HS-27A (cell line): Measurements from ENCODE around the gene EIF2B4.
A peak's percentile ranks its signal among the peaks of the same experiment; 100 is the strongest.
"Not testable (repeated sequence)": the region's sequence is repeated elsewhere in the genome, so short reads cannot be mapped to it uniquely, and the experiment has no call there.

Experiments
- DNase-seq: peaks from one replicate; pipeline ENCODE4 v3.0.0-alpha.2; 2012; ENCODE audit warnings: low read depth, missing footprints

Gene EIF2B4

GRCh38 chr2:27377618-27378095 lies 7.5 kb upstream of the EIF2B4 start:
- no peak for DNase-seq

GRCh38 chr2:27376866-27377617 lies 6.9 kb upstream of the EIF2B4 start:
- no peak for DNase-seq

- DNase-seq = no peak
These were observed 6.2 kb upstream of the EIF2B4 start for GRCh38 chr2:27376151-27376865.

GRCh38 chr2:27375513-27376099 lies 5.5 kb upstream of the EIF2B4 start:
- DNase-seq = no peak

- DNase-seq = no peak
These were observed 3.4 kb upstream of the EIF2B4 start for GRCh38 chr2:27373567-27373966.

- DNase-seq = no peak
These were observed 2.8 kb upstream of the EIF2B4 start for GRCh38 chr2:27372937-27373336.

GRCh38 chr2:27370816-27371620 lies 880 bp upstream of the EIF2B4 start:
- DNase-seq = no peak

GRCh38 chr2:27369471-27370025 lies 590 bp downstream of the EIF2B4 start:
- DNase-seq = no peak

- no peak for DNase-seq
These were observed 6.2 kb downstream of the EIF2B4 start for GRCh38 chr2:27363933-27364332.

- no peak for DNase-seq
These were observed 7.3 kb downstream of the EIF2B4 start for GRCh38 chr2:27362678-27363420.

GRCh38 chr2:27356382-27357181 lies 13.6 kb downstream of the EIF2B4 start, which contains the start of gene GTF3C2:
Gene GTF3C2 (minus strand): TSS chr2:27356764. CDS start chr2:27343554, 13,210 bp downstream.
- peak; percentile 96 for DNase-seq

GRCh38 chr2:27356056-27356381 lies 14.1 kb downstream of the EIF2B4 start:
- DNase-seq = no peak

- DNase-seq = no peak
These were observed 15.6 kb downstream of the EIF2B4 start for GRCh38 chr2:27354597-27354927.

GRCh38 chr2:27353762-27354596 lies 16.2 kb downstream of the EIF2B4 start:
- peak; percentile 11 for DNase-seq

- not testable (repeated sequence) for DNase-seq
These were observed 16.8 kb downstream of the EIF2B4 start for GRCh38 chr2:27353386-27353761.

- DNase-seq = no peak
These were observed 18.1 kb downstream of the EIF2B4 start for GRCh38 chr2:27351802-27352598.

- no peak for DNase-seq
These were observed 19.9 kb downstream of the EIF2B4 start for GRCh38 chr2:27350106-27350693.

GRCh38 chr2:27347641-27348040 lies 22.5 kb downstream of the EIF2B4 start:
- DNase-seq = no peak
